Osteoblast (primary cell): ENCODE measurements around the gene DLG1. TPM values are rescaled to one million over a fixed set of nuclear protein-coding genes. Genes with fewer than 3 reads are reported as not detected.

Experiments
- DNase-seq: peaks from one replicate; pipeline ENCODE4 v3.0.0; 2011; ENCODE audit warnings: low spot score, mixed read lengths; ENCODE audit not compliant: insufficient read length; ENCODE audit errors: missing footprints
- H2AFZ ChIP-seq: 2 replicates; pipeline ENCODE4 v1.6.0; 2011; ENCODE audit warnings: mild to moderate bottlenecking, low read length
- H3K27ac ChIP-seq: 2 replicates; pipeline ENCODE4 v1.5.1; 2011; ENCODE audit warnings: mild to moderate bottlenecking, low read depth, low read length, moderate library complexity
- H3K27me3 ChIP-seq: 2 replicates; pipeline ENCODE4 v1.6.0; 2012; ENCODE audit warnings: mild to moderate bottlenecking, control low read depth, inconsistent platforms, low read length, moderate library complexity; ENCODE audit not compliant: insufficient read depth
- H3K36me3 ChIP-seq: 2 replicates; pipeline ENCODE4 v1.5.1; 2011; ENCODE audit warnings: mild to moderate bottlenecking, low read length, control low read depth, moderate library complexity; ENCODE audit not compliant: insufficient read depth
- H3K4me1 ChIP-seq: 2 replicates; pipeline ENCODE4 v1.5.1; 2011; ENCODE audit warnings: mild to moderate bottlenecking, low read length, control low read depth, moderate library complexity; ENCODE audit not compliant: insufficient read depth
- H3K4me2 ChIP-seq: 2 replicates; pipeline ENCODE4 v1.6.0; 2011; ENCODE audit warnings: mild to moderate bottlenecking, low read length; ENCODE audit not compliant: insufficient read depth
- H3K4me3 ChIP-seq: fragments of 200-600 bp; sonication (generic); 3 replicates; pipeline ENCODE4 v1.5.1; 2012; ENCODE audit warnings: mild to moderate bottlenecking, low read length, inconsistent platforms; ENCODE audit not compliant: insufficient read depth
- H3K79me2 ChIP-seq: 2 replicates; pipeline ENCODE4 v1.6.0; 2012; ENCODE audit warnings: mild to moderate bottlenecking, low read length, control low read depth, inconsistent platforms; ENCODE audit not compliant: insufficient read depth
- H3K9me3 ChIP-seq: 2 replicates; pipeline ENCODE4 v1.5.1; 2011; ENCODE audit warnings: low read depth, low read length, control low read depth
- H4K20me1 ChIP-seq: 2 replicates; pipeline ENCODE4 v1.6.0; 2012; ENCODE audit warnings: mild to moderate bottlenecking, low read length, control low read depth; ENCODE audit not compliant: insufficient read depth
- CTCF ChIP-seq: IDR thresholded peaks from 2 replicates; pipeline ENCODE4 v1.5.1; 2011; ENCODE audit warnings: mild to moderate bottlenecking, low read depth, low read length, moderate library complexity; ENCODE audit errors: extremely low read depth
- total RNA-seq: library from RNA; depleted of rRNA; stranded (reverse); fragments of >200 nt; gene quantifications from 2 replicates; pipeline ENCODE4 v1.2.3, GENCODE V29; 2012

DLG1 gene
- total RNA-seq, 1 donor: 79.3 TPM

GRCh38 chr3:197283045-197283444 lies 15.4 kb downstream of the DLG1 start:
- H3K4me2 ChIP-seq: no peak overlapping the region
- H3K4me3 ChIP-seq: no peak overlapping the region

GRCh38 chr3:197281849-197282248 lies 16.6 kb downstream of the DLG1 start:
- H3K36me3 ChIP-seq: peaks cover 68% of the 10 kb centered on the region
- H3K4me1 ChIP-seq: no peaks in the 10 kb centered on the region
- DNase-seq: no peak
- TF ChIP-seq CTCF: no peak
- peaks cover 93% of the 10 kb centered on the region for H3K79me2 ChIP-seq
- H3K27me3 ChIP-seq: no peaks in the 10 kb centered on the region
- peaks cover 12% of the 10 kb centered on the region for H4K20me1 ChIP-seq
- H2AFZ ChIP-seq: no peak overlapping the region
- no peak overlapping the region for H3K4me3 ChIP-seq
- H3K9me3 ChIP-seq: no peaks in the 10 kb centered on the region
- no peak overlapping the region for H3K27ac ChIP-seq
- H3K4me2 ChIP-seq: no peak overlapping the region

More at GRCh38 chr3:197283045-197283444, 15.4 kb downstream of the DLG1 start:
- no peak for TF ChIP-seq CTCF
- Histone ChIP-seq H2AFZ (no peak overlapping the region), H3K36me3 (peaks cover 64% of the 10 kb centered on the region), H3K4me1 (no peaks in the 10 kb centered on the region), H4K20me1 (peaks cover 12% of the 10 kb centered on the region), H3K9me3 (no peaks in the 10 kb centered on the region), H3K79me2 (peaks cover 92% of the 10 kb centered on the region), H3K27ac (no peak overlapping the region), H3K27me3 (no peaks in the 10 kb centered on the region)
- no peak for DNase-seq

- H3K4me2 ChIP-seq: no peak overlapping the region
- no peak overlapping the region for H3K27ac ChIP-seq
- peaks cover 91% of the 10 kb centered on the region for H3K79me2 ChIP-seq
- H3K27me3 ChIP-seq: no peaks in the 10 kb centered on the region
- peaks cover 12% of the 10 kb centered on the region for H4K20me1 ChIP-seq
- TF ChIP-seq CTCF: no peak
- H2AFZ ChIP-seq: no peak overlapping the region
- H3K36me3 ChIP-seq: peaks cover 67% of the 10 kb centered on the region
- no peaks in the 10 kb centered on the region for H3K9me3 ChIP-seq
- no peaks in the 10 kb centered on the region for H3K4me1 ChIP-seq
- no peak for DNase-seq
- H3K4me3 ChIP-seq: no peak overlapping the region
Measured at GRCh38 chr3:197280156-197280555, 18.3 kb downstream of the DLG1 start.

- Histone ChIP-seq H2AFZ (no peak overlapping the region), H3K4me1 (no peaks in the 10 kb centered on the region), H4K20me1 (peaks cover 12% of the 10 kb centered on the region), H3K4me3 (no peak overlapping the region), H3K27ac (no peak overlapping the region), H3K79me2 (peaks cover 91% of the 10 kb centered on the region), H3K36me3 (peaks cover 69% of the 10 kb centered on the region), H3K27me3 (no peaks in the 10 kb centered on the region), H3K9me3 (no peaks in the 10 kb centered on the region), H3K4me2 (no peak overlapping the region)
- no peak for TF ChIP-seq CTCF
- no peak for DNase-seq
Measured at GRCh38 chr3:197278933-197279332, 19.5 kb downstream of the DLG1 start.
